ENCODE data around the gene FKBP2. TPM values are rescaled to one million over a fixed set of nuclear protein-coding genes. Genes with fewer than 3 reads are reported as not detected.

The FKBP2 gene
- total RNA-seq, 1 donor from 2014 or later, result 50.0 TPM

- ATAC-seq, result no peak
- no peak for DNase-seq
- intact Hi-C loops (cut with micrococcal nuclease), result no loop called here
Measured at GRCh38 chr11:64275031-64275800, 34.3 kb downstream of the FKBP2 start.

GRCh38 chr11:64275841-64276240 lies 34.9 kb downstream of the FKBP2 start:
- ATAC-seq (no peak), DNase-seq (no peak)
- intact Hi-C loops (cut with micrococcal nuclease), result no loop called here

GRCh38 chr11:64276653-64277431 lies 35.9 kb downstream of the FKBP2 start:
- ATAC-seq, result no peak
- DNase-seq, result no peak
- intact Hi-C loops (cut with micrococcal nuclease), result no loop called here

GRCh38 chr11:64278576-64279190 lies 37.8 kb downstream of the FKBP2 start:
- no peak for ATAC-seq
- DNase-seq, result no peak
- intact Hi-C loops (cut with micrococcal nuclease), result no loop called here

- ATAC-seq (no peak), DNase-seq (no peak)
- intact Hi-C loops (cut with micrococcal nuclease), result no loop called here
Measured at GRCh38 chr11:64281957-64282770, 41.3 kb downstream of the FKBP2 start.

- ATAC-seq (no peak), DNase-seq (no peak)
- intact Hi-C loops (cut with micrococcal nuclease), result no loop called here
Measured at GRCh38 chr11:64283092-64283491, 42.2 kb downstream of the FKBP2 start.

- ATAC-seq (peak; percentile 90), DNase-seq (peak; percentile 97)
- intact Hi-C loops (cut with micrococcal nuclease), result no loop called here
Measured at GRCh38 chr11:64284048-64284961, 43.4 kb downstream of the FKBP2 start, which contains the start of gene BAD. Gene BAD, minus strand, starts transcription at chr11:64284665. Its CDS starts 297 bp downstream, at chr11:64284368.

GRCh38 chr11:64284962-64285884 lies 44.3 kb downstream of the FKBP2 start, which contains the start of gene GPR137:
Gene GPR137, plus strand, starts transcription at chr11:64285848. Its CDS starts 677 bp downstream, at chr11:64286525.
- ATAC-seq (peak; percentile 80), DNase-seq (peak; percentile 93)
- intact Hi-C loops (cut with micrococcal nuclease), result no loop called here

- intact Hi-C loops (cut with micrococcal nuclease), result no loop called here
- no peak for ATAC-seq
- DNase-seq, result no peak
Measured at GRCh38 chr11:64285885-64286800, 45.2 kb downstream of the FKBP2 start.

GRCh38 chr11:64286801-64287159 lies 45.9 kb downstream of the FKBP2 start:
- no peak for ATAC-seq
- intact Hi-C loops (cut with micrococcal nuclease), result no loop called here
- DNase-seq, result no peak

GRCh38 chr11:64287676-64288352 lies 46.9 kb downstream of the FKBP2 start:
- intact Hi-C loops (cut with micrococcal nuclease), result no loop called here
- no peak for ATAC-seq

GRCh38 chr11:64288353-64288750 lies 47.5 kb downstream of the FKBP2 start:
- intact Hi-C loops (cut with micrococcal nuclease), result no loop called here
- ATAC-seq, result no peak
- no peak for DNase-seq

More at GRCh38 chr11:64287676-64288352, 46.9 kb downstream of the FKBP2 start:
- no peak for DNase-seq

GRCh38 chr11:64289002-64289564 lies 48.2 kb downstream of the FKBP2 start:
- no peak for ATAC-seq
- no peak for DNase-seq
- intact Hi-C loops (cut with micrococcal nuclease), result no loop called here

GRCh38 chr11:64290352-64291261 lies 49.7 kb downstream of the FKBP2 start:
- no peak for ATAC-seq
- intact Hi-C loops (cut with micrococcal nuclease), result no loop called here
- no peak for DNase-seq

All from left ventricle myocardium superior (tissue), 1 donor.